Keratinocyte (primary cell): Measurements from ENCODE around the gene ACKR3. TPM values are rescaled to one million over a fixed set of nuclear protein-coding genes. Genes with fewer than 3 reads are reported as not detected.

ENCODE experiments used
- DNase-seq: peaks from one replicate; pipeline ENCODE4 v3.0.0-alpha.2; 2011; ENCODE audit warnings: low read depth, missing footprints, low spot score
- FAIRE-seq: peaks from 2 replicates; lab custom pipeline; 2011; peaks lifted over from hg19 to GRCh38; lab: Jason Lieb, UNC
- H2AFZ ChIP-seq: 2 replicates; pipeline ENCODE4 v1.6.0; 2012; ENCODE audit warnings: low read length, control low read depth, inconsistent platforms; ENCODE audit not compliant: control insufficient read depth
- H3K27ac ChIP-seq: 2 replicates; pipeline ENCODE4 v1.5.1; 2011; ENCODE audit warnings: low read length; ENCODE audit not compliant: control insufficient read depth, insufficient read depth
- H3K27me3 ChIP-seq: 3 replicates; pipeline ENCODE4 v1.6.0; 2011; ENCODE audit warnings: low read length; ENCODE audit not compliant: control insufficient read depth, insufficient read depth; ENCODE audit errors: extremely low read depth
- H3K36me3 ChIP-seq, 2 experiments: 2 replicates in 1 of 2; 3 replicates in 1 of 2; pipeline ENCODE4 v1.5.1; 2011; ENCODE audit warnings: low read length in 2 of 2, mild to moderate bottlenecking in 1 of 2; ENCODE audit not compliant: control insufficient read depth in 2 of 2, insufficient read depth in 2 of 2; ENCODE audit errors: extremely low read depth in 1 of 2
- H3K4me1 ChIP-seq: 3 replicates; pipeline ENCODE4 v1.5.1; 2011; ENCODE audit warnings: low read length; ENCODE audit not compliant: control insufficient read depth, insufficient read depth; ENCODE audit errors: extremely low read depth
- H3K4me2 ChIP-seq: 3 replicates; pipeline ENCODE4 v1.6.0; 2011; ENCODE audit warnings: low read depth, low read length; ENCODE audit not compliant: control insufficient read depth, insufficient read depth; ENCODE audit errors: extremely low read depth
- H3K4me3 ChIP-seq, 3 experiments: fragments of 200-600 bp in 1 of 3; sonication (generic) in 1 of 3; 2 replicates in 2 of 3; 3 replicates in 1 of 3; pipeline ENCODE4 v1.5.1; 2011 to 2016; ENCODE audit warnings: low read length in 3 of 3, mild to moderate bottlenecking in 3 of 3, control low read depth in 2 of 3, inconsistent platforms in 1 of 3, low read depth in 1 of 3, mixed read lengths in 1 of 3, mixed run types in 1 of 3, moderate library complexity in 1 of 3; ENCODE audit not compliant: control insufficient read depth in 2 of 3, insufficient read depth in 2 of 3; ENCODE audit errors: extremely low read depth in 1 of 3
- H3K79me2 ChIP-seq: 2 replicates; pipeline ENCODE4 v1.6.0; 2012; ENCODE audit warnings: low read length; ENCODE audit not compliant: control insufficient read depth, insufficient read depth
- H3K9ac ChIP-seq: 3 replicates; pipeline ENCODE4 v1.6.0; 2011; ENCODE audit warnings: low read length; ENCODE audit not compliant: control insufficient read depth, insufficient read depth; ENCODE audit errors: extremely low read depth
- H3K9me1 ChIP-seq: 3 replicates; pipeline ENCODE4 v1.6.0; 2011; ENCODE audit warnings: low read length; ENCODE audit not compliant: control insufficient read depth, insufficient read depth; ENCODE audit errors: extremely low read depth
- H3K9me3 ChIP-seq: 2 replicates; pipeline ENCODE4 v1.5.1; 2012; ENCODE audit warnings: low read depth, low read length; ENCODE audit not compliant: control insufficient read depth
- H4K20me1 ChIP-seq: 3 replicates; pipeline ENCODE4 v1.6.0; 2011; ENCODE audit warnings: low read length; ENCODE audit not compliant: control insufficient read depth, insufficient read depth; ENCODE audit errors: extremely low read depth
- EZH2 ChIP-seq: IDR thresholded peaks from one replicate; pipeline ENCODE4 v1.6.1; 2012; ENCODE audit warnings: inconsistent platforms, mild to moderate bottlenecking, low read length, moderate library complexity
- dilution Hi-C: fragments of 300-500 bp; cut with MboI; formaldehyde crosslinking; loops from one replicate; pipeline ENCODE4 v1.7.0; 2020; ENCODE audit warnings: low sequenced_read_pairs; ENCODE audit not compliant: extremely low pct_ligation_motif_present
- polyA plus RNA-seq, 5 experiments: library from polyadenylated mRNA; depleted of rRNA in 3 of 5; stranded (reverse) in 3 of 5; stranded (forward) in 1 of 5; unstranded in 1 of 5; fragments of >200 nt; gene quantifications; 1 replicate in 1 of 5; 2 replicates in 3 of 5; 3 replicates in 1 of 5; pipeline versions ENCODE4 v1.2.1 to v1.2.3, GENCODE V29; 2011 to 2012; ENCODE audit warnings: missing spikeins in 2 of 5, low read depth in 1 of 5, low replicate concordance in 1 of 5
- TF ChIP-seq, protein P1 (sequence below), 3 experiments: IDR thresholded peaks in 1 of 3; conservative IDR thresholded peaks in 1 of 3; optimal IDR thresholded peaks in 1 of 3; 2 replicates in 2 of 3; 3 replicates in 1 of 3; pipeline versions ENCODE3 to v1.5.1; 2011; ENCODE audit warnings: low read length in 3 of 3, mild to moderate bottlenecking in 3 of 3, moderate library complexity in 2 of 3, control low read depth in 1 of 3, inconsistent platforms in 1 of 3; ENCODE audit not compliant: insufficient read depth in 2 of 3; ENCODE audit errors: extremely low read depth in 1 of 3

ACKR3 gene
- polyA plus RNA-seq, 1 donor (not counting 4 experiments of a cell fraction or from before 2014, with no cell fraction given) = 29.4 TPM

DNA sequence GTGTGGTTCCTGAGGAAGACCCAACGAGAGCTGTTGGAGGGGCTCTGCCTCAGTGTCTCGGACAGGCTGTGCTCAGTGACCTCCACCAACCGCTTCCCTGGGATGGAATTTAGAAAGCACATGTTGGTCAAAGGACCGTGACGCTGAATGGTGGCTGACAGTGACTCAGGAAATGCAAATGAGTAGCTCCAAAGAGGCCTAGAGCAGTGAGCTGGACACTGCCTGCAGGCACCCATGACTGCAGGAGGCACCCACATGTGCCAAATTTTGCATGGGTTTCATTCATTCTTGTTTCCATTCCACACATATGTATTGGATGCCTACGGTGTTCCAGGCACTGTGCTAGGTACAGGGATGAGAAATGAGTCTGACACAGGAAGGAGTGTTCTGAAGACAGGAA, 46.4 kb downstream of the ACKR3 start:
- dilution Hi-C loops = no loop called here
- Histone ChIP-seq H3K27ac (no peak overlapping the region), H3K4me3 (no peak overlapping the region), H3K9me1 (no peaks in the 10 kb centered on the region), H3K27me3 (peaks cover 21% of the 10 kb centered on the region), H4K20me1 (no peaks in the 10 kb centered on the region), H3K4me1 (peaks cover 3% of the 10 kb centered on the region), H2AFZ (no peak overlapping the region), H3K4me2 (no peak overlapping the region), H3K9me3 (no peaks in the 10 kb centered on the region), H3K79me2 (no peaks in the 10 kb centered on the region), H3K9ac (no peak overlapping the region), H3K36me3 (no peaks in the 10 kb centered on the region)
- FAIRE-seq = no peak
- TF ChIP-seq, protein P1, sequence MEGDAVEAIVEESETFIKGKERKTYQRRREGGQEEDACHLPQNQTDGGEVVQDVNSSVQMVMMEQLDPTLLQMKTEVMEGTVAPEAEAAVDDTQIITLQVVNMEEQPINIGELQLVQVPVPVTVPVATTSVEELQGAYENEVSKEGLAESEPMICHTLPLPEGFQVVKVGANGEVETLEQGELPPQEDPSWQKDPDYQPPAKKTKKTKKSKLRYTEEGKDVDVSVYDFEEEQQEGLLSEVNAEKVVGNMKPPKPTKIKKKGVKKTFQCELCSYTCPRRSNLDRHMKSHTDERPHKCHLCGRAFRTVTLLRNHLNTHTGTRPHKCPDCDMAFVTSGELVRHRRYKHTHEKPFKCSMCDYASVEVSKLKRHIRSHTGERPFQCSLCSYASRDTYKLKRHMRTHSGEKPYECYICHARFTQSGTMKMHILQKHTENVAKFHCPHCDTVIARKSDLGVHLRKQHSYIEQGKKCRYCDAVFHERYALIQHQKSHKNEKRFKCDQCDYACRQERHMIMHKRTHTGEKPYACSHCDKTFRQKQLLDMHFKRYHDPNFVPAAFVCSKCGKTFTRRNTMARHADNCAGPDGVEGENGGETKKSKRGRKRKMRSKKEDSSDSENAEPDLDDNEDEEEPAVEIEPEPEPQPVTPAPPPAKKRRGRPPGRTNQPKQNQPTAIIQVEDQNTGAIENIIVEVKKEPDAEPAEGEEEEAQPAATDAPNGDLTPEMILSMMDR (optimal IDR thresholded peaks at IDR 0.05 in 1 of 3, IDR thresholded peaks at IDR 0.05 in 1 of 3, conservative IDR thresholded peaks at IDR 0.05 in 1 of 3; ENCODE audit: extremely low read depth in 1 of 3, insufficient read depth in 2 of 3, low read length in 3 of 3) = no peak
- TF ChIP-seq EZH2 = no peak
- DNase-seq = no peak

DNA sequence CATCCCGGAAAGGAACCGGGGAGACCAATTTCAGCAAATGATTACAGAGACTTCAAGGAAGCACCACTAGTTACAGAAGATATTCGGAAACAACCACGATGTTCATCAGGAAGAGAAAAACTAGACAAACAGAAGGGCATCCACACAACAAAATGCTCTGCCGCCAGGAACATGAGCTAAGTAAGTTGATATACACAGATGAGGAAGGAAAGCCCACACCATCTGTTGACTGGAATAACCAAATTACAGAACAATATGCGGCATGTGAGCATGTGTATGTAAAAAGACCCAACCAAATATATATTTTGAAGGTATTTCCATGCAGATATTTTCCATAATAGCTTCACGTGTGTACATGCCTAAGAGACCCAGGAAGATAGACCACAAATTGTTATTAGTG, 47.0 kb downstream of the ACKR3 start:
- dilution Hi-C loops = no loop called here
- TF ChIP-seq, protein P1 (optimal IDR thresholded peaks at IDR 0.05 in 1 of 3, IDR thresholded peaks at IDR 0.05 in 1 of 3, conservative IDR thresholded peaks at IDR 0.05 in 1 of 3; ENCODE audit: extremely low read depth in 1 of 3, insufficient read depth in 2 of 3, low read length in 3 of 3) = no peak
- TF ChIP-seq EZH2 = no peak
- H3K9ac ChIP-seq = no peak overlapping the region
- H3K4me1 ChIP-seq = peaks cover under 1% of the 10 kb centered on the region
- FAIRE-seq = no peak
- H3K9me1 ChIP-seq = no peaks in the 10 kb centered on the region
- no peak for DNase-seq
- no peaks in the 10 kb centered on the region for H3K36me3 ChIP-seq
- no peak overlapping the region for H3K4me2 ChIP-seq
- H4K20me1 ChIP-seq = no peaks in the 10 kb centered on the region
- no peaks in the 10 kb centered on the region for H3K79me2 ChIP-seq
- H3K4me3 ChIP-seq = no peak overlapping the region
- no peaks in the 10 kb centered on the region for H3K9me3 ChIP-seq
- H2AFZ ChIP-seq = no peak overlapping the region
- H3K27ac ChIP-seq = no peak overlapping the region
- H3K27me3 ChIP-seq = peaks cover 24% of the 10 kb centered on the region
